Stimulated activated CD4-positive, alpha-beta T cell treated with anti-CD3 and anti-CD28 coated beads, Interleukin-1b, Interleukin-23, amount 100 ng/mL, for 48 hours (primary cell): ENCODE results near the gene SLC6A17.

Experiments used
- DNase-seq: peaks from one replicate; pipeline ENCODE4 v3.0.0-alpha.2; 2020

Gene SLC6A17

DNA sequence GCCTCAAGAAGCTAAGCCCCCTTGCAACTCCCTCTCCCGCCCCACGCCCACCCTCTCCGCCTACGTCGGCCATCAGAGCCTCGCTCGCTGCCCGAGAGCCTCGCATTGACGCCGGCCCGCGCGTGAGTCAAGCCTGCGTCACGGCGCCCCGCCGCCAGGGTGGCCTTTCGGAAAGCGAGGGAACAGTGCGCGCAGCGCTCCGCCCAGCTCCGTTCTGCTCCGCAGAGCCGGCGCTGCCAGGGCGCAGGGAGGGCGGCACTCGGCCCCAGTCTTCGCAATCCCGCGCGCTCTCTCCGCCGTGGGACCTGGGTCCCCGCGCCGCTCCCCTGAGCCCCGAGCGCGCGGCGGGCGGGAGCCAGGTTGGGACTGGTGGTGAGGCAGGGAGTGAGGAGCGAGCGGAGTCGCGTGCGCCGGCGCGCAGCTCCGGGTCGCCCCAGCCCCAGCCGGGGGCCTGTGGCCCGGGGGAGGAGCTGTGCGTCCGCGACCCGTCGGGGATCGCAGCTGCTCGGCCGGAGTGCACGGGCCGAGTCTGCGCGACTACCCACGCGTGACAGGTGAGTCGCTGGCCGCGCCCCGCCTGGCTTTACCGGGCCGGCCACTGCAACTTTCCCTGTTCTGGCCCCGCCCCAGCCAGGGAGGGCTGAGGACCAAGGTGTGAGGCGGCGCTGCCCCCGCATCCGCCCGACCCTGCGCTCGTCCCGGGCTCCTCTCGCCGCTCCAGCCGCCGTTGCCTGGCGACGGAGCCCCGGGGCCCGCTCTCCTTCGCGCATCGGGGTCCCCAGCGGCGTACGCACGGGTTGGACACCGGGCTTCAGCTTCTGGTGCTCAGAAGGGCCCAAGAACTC is at the start of gene SLC6A17:
TSS of gene SLC6A17 (plus strand) at position 165 of the 845 bp plus-strand sequence. CDS start 16,436 bp downstream, outside the sequence.
- peak; percentile 68 for DNase-seq

- DNase-seq = no peak
Observed at GRCh38 chr1:110102081-110102480, 48.2 kb upstream of the SLC6A17 start.

- DNase-seq = peak; percentile 63
Observed at GRCh38 chr1:110106013-110106941, 44.0 kb upstream of the SLC6A17 start.

GRCh38 chr1:110107867-110108469 is 42.3 kb upstream of the SLC6A17 start:
- DNase-seq = no peak

DNA sequence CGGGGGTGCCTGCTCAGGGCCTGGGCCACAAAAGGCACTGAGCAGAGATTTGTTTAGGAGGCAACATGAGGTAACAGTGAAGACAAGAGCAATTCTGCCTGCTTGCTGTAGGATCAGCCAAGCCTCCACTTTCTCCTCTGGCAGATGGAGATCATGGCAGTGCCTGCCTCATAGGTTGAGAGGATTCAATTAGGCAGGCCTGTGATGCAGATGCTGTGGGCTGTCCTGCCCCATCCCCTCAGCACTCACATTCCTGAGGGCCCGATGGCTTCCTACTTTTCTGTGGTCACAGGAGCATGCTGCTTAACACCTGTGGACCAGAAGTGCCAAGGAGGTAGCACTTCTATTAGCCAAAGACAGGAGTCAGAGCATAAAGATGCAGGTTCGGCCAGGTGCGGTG is 39.2 kb upstream of the SLC6A17 start:
- DNase-seq = no peak

DNA sequence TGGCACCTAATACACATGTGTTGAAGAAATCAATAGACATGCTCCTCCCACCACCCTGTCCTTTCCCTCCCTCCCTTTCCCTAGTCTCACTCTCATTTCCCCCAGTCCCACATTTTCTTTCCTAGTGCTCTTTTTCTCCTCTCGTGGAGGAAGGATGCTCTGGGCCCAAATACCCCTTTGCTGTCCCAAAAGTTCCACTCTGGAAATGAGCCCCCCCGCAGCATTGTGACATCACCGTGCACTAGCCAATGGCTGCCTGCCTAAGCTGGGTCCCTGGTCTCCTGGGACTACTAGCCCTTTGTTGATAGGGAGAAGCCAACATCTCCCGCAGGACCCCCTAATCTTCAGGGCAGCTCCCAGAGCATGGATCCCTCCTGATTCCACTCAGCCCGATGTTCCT is 38.2 kb upstream of the SLC6A17 start, which contains the start of gene UBL4B:
TSS of gene UBL4B (plus strand) at position 301 of the 400 bp plus-strand sequence. CDS start at position 393, 92 bp downstream.
- DNase-seq = no peak

- no peak for DNase-seq
Observed at GRCh38 chr1:110112656-110113055, 37.6 kb upstream of the SLC6A17 start.

DNA sequence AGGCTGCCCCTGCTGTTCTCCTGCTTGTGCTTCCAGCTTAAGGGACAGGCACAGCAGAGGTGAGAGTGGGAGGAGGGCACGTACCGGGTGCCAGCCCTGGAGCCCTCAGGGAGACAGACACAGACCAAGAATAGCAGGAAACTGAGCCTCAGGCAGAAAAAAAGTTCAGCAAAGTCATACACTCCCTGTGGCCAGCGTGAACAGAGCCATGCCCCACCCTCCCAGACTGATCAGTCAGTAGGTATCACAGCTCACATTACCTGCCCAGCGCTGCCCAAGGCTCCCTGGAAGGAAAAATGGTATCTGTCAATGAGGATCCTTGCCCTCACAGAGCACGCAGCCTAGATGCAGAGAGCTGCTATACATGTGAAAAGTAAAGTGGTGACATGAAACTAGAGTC is 36.7 kb upstream of the SLC6A17 start:
- DNase-seq = no peak

- DNase-seq = no peak
Observed at GRCh38 chr1:110114173-110114572, 36.1 kb upstream of the SLC6A17 start.

- no peak for DNase-seq
Observed at GRCh38 chr1:110114784-110115183, 35.5 kb upstream of the SLC6A17 start.

GRCh38 chr1:110118636-110119396 is 31.5 kb upstream of the SLC6A17 start:
- DNase-seq = peak; percentile 59

GRCh38 chr1:110119843-110120242 is 30.5 kb upstream of the SLC6A17 start:
- DNase-seq = no peak

DNA sequence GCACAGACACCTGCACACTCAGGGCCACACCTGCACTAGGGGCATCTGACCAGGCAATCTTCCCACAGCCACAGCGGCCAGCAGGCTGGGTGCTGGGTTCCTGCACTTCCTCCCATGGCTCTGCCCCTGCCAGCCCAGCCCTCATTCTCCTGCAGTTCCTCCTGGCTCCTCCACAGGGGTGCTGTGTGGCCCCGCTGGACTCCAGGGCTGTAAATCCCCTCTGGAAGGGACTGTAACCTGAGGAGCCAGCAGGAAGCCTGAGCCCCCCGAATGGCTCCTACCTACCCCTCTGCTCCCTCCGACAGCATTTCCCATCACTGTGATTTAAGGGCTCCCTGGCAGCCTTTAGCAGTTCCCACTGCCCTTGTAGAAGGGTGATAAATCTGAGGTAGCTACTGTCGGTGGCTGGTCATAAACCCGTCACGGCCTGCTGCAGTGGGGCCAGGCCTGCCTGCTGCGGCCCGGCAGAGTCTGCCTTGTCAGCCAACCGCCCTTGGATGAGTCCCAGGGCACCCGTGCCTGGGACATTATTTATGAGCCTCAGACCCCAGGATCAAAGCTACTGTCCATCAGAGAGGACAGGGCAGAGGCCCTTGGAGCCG is 29.2 kb upstream of the SLC6A17 start:
- DNase-seq = no peak

DNA sequence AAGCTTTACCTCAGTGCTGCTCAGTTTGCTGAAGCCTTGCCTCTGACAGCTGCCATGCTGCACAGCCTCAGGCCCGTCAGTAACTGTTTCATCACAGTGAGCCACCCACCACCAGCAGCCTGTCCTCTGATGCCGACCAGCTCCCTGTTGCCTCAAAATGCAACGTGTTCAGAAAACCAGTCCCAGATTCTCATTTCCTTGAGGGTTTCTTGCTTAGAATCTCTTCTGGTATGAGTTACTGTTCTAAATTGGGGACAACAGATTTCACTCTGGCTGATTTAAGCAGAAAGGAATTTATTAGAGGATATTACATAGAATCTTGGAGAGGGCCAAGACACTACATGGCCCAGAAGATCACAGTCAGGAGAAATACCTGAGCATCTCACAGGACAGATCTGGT is 27.1 kb upstream of the SLC6A17 start:
- no peak for DNase-seq

- no peak for DNase-seq
Observed at GRCh38 chr1:110125810-110126209, 24.5 kb upstream of the SLC6A17 start.

DNA sequence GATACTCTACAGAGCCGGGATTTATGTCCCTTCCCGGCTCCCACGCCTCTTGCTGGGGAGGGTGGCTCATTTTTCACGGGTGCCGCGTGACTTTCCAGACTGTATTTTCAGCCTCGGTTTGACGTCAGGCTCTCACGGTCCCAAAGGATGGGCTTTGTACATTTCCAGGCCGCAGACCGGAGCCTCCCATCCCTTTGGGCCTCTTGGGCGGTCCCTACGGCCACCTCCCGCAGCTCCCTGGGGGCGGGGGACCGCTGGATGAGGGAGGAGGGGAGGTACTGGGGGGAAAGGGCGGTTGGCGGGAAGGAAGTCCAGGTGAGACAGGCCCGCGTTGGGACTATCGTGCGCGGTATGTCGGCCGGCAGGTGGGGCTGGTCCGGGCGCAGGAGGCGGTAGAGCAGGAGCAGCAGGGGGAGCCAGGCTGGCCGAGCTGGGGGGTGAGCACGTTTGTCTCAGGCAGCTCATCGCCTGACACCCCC is 20.1 kb upstream of the SLC6A17 start:
- DNase-seq = no peak

- no peak for DNase-seq
Observed at GRCh38 chr1:110130989-110131388, 19.3 kb upstream of the SLC6A17 start.

DNA sequence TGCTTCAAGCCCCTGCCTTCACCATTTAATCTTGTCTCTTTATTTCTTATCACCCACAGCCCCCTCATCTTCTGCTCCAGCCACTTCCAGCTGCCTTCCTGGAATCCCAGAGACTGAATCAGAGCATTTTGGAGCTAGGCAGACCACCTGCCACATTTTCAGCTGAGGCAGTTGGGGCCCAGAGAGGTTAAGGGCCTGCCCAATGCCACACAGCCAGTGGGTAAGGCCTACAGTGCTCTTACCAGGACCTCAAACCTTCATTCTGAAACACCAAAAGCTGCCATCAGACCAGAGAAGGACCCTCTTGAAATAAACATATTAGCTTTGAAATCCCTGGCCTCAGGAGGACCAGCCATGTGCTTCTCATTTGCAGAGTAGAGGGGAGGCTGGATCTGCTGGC is 17.6 kb upstream of the SLC6A17 start:
- DNase-seq = no peak

DNA sequence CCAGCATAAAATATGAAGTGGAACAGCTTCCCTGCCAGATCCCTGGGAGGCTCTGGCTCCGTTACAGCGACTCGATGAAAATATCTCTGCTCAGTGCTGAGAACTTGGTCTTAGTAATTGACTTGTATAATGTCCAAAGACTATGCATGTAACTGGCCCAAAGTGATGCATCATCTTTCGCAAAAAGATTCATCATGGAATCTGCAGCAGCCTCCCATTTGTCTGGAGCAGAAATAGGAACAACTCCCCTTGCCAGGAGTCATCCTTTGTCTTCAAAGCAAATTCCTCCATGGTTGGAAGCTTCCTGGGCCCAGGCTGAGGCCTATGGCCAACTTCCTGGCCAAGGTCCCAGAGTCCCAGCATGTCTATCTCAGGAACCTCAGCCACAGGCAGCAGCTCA is 16.9 kb upstream of the SLC6A17 start:
- no peak for DNase-seq

GRCh38 chr1:110134050-110134595 is 16.2 kb upstream of the SLC6A17 start:
- DNase-seq = no peak

DNA sequence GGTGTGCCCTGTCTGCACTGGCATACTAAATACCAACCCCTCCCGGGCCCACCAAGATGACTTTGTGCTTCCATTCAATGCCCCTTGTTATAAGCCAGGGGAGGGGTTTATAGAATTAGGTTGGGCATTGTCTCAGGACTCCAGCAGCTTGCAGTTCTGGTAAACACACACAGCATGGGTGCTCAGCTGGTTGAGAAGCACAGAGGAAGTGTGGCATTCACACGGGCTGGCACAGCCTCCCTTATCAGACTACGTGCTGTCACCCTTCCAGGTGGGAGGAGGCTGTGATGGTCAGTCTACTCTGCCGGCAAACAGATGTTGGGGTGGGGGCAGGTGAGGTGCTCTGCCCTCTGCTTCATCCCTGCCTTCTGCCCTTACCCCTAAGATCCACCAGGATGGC is 15.0 kb upstream of the SLC6A17 start:
- no peak for DNase-seq

DNA sequence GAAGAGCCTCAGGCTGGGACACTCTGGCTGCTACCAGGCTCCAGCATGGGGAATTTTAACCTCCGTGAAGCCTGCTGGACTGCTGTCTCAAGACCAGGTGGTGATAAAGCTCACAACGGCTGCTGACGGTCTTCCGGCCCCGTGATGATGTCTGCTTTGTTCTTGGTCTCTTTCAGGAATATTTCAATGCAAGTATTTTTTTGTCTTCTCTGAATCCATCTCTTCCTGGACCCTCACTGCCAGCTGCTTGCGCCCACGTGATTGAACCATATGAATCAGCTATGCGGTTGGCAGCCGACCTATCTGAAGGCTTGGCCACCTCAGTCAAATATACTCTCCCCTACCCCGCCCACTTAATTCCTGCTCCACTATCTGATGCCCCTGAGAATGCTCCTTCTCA is 14.6 kb upstream of the SLC6A17 start:
- DNase-seq = no peak
